ENCODE measurements around the gene DIO2. TPM values are rescaled to one million over a fixed set of nuclear protein-coding genes. Genes with fewer than 3 reads are reported as not detected.

DIO2 gene
- 1.7 to 2.8 TPM (median 1.9 TPM) in 5 replicates for total RNA-seq (2022; extraction: Qiagen RNA extraction)

GRCh38 chr14:80211153-80212022 lies at the start of gene DIO2:
DIO2 (minus strand) TSS chr14:80211504; CDS start chr14:80211472, 32 bp downstream.

Measured in A549 treated with dexamethasone at 1 μM for 4 hours (cell line).